ENCODE data around the gene PBX1.

Gene PBX1

DNA sequence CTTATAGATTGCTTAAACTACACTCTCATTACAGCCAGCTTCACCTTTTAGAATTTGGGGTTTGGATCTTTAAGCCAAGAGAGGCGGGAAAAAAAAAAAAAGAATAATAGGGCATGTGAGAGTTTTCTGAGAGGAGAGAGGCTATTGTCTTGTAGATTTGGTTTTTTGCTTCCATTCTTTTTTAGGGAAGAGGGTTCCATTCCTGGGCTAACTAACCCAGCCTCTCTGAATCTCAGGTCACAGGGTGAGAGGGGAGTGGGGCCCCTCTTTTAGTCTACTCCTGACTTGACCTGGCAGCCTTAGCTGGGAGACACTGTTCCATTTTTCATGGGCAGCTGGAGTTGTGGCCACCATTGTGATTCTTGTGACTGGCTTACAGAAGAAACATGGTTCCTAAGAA is 24.2 kb downstream of the PBX1 start:
- TF ChIP-seq, protein P1, sequence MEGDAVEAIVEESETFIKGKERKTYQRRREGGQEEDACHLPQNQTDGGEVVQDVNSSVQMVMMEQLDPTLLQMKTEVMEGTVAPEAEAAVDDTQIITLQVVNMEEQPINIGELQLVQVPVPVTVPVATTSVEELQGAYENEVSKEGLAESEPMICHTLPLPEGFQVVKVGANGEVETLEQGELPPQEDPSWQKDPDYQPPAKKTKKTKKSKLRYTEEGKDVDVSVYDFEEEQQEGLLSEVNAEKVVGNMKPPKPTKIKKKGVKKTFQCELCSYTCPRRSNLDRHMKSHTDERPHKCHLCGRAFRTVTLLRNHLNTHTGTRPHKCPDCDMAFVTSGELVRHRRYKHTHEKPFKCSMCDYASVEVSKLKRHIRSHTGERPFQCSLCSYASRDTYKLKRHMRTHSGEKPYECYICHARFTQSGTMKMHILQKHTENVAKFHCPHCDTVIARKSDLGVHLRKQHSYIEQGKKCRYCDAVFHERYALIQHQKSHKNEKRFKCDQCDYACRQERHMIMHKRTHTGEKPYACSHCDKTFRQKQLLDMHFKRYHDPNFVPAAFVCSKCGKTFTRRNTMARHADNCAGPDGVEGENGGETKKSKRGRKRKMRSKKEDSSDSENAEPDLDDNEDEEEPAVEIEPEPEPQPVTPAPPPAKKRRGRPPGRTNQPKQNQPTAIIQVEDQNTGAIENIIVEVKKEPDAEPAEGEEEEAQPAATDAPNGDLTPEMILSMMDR (IDR thresholded peaks at IDR 0.05; ENCODE audit: low read depth, low read length, missing control alignments): no peak
- no peak for DNase-seq (ENCODE audit: low read depth)
- H3K4me3 ChIP-seq (ENCODE audit: low read depth, low read length): no peak overlapping the region

DNA sequence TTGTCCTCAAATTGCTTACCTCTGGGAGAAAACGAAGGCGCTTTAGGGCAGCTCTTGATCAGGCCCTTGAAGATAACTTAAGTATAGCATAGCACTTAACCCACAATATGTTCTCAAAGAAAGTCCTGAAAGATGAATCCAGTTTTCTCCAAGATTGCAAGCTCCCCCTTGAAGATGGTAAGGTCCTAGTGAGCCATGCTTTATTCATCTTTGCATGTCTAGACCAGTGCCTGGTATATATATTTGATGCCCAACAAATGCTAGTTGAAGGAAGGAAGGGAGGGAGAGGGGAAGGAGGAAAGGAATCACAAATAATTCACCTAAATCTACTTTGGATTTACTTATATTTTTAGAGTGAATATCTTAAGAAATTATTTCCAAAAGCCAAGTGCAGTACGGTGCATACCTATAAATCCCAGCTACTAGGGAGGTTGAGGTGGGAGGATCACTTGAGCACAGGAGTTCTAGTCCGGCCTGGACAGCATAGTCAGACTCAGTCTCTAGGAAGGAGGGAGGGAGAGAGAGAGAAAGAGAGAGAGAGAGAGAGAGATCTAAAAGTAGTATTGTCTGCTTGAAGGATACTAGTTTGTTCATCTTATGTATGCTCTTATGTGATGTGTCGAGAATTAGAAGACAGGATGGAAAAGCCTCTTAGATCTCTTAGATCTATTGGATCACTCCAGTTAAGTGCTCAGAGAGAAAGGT is 25.0 kb downstream of the PBX1 start:
- no peak overlapping the region for H3K4me3 ChIP-seq (ENCODE audit: low read depth, low read length)
- TF ChIP-seq, protein P1 (IDR thresholded peaks at IDR 0.05; ENCODE audit: low read depth, low read length, missing control alignments): no peak
- no peak for DNase-seq (ENCODE audit: low read depth)

DNA sequence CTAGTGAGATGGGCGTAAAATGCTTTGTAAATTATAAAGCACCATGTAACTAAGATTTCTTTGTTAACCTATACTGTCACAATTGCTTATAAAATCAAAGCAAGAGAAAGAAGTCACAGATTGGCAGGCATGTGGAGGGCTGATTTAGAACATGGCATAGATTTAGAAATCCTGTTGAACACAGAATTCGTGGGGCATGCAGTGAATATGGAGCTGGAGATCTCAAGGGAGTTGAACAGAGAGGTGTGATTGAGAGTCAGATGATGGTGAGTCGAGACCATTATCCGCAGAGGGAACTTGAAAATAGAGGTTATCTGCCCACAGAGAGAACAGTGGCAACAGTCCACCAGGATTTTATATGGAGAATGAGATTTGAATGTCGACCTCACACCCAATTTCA is 27.6 kb downstream of the PBX1 start:
- no peak for DNase-seq (ENCODE audit: low read depth)
- H3K4me3 ChIP-seq (ENCODE audit: low read depth, low read length): no peak overlapping the region
- TF ChIP-seq, protein P1 (IDR thresholded peaks at IDR 0.05; ENCODE audit: low read depth, low read length, missing control alignments): no peak

DNA sequence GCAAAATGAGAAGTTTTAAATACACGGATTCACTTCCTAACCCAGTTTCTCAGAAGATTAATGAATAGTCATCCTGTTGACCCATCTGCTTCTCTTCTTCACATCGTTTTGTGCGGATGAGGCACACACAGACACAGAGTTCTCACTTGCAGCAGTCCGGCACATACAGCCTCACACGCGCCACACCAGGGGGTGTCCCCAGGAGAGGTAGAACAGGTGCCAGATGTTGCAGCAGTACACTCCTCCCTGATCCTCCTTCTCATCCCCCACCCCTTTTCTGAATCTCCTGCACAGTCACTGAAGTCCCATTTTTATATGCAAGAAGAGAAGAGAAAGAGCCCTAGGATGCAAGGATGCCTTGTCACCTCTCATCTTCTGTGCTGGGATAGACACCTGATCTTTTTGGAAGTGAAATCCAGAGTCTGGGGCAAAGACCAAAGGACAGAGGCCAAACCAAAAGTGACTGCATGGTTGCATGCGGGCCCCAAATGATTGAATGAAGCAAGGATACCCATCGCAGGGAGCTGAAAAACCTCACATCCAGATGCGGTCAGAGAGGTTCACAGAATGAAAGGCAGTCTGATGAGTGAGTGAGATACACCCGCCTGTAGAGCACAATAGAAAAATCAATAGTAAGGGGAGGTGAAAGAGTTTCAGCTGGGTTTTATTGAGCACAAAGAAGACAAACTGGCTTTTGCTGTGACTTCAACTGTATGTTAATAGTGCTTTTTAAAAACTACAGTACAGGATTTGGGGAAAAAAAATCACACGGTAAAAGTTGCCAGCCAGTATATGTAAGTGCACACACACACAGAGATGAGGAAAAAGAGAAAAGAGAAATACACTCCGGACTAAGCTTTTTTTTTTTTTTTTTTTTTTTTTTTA is 28.9 kb downstream of the PBX1 start:
- TF ChIP-seq, protein P1 (IDR thresholded peaks at IDR 0.05; ENCODE audit: low read depth, low read length, missing control alignments): no peak
- no peak for DNase-seq (ENCODE audit: low read depth)
- no peak overlapping the region for H3K4me3 ChIP-seq (ENCODE audit: low read depth, low read length)

DNA sequence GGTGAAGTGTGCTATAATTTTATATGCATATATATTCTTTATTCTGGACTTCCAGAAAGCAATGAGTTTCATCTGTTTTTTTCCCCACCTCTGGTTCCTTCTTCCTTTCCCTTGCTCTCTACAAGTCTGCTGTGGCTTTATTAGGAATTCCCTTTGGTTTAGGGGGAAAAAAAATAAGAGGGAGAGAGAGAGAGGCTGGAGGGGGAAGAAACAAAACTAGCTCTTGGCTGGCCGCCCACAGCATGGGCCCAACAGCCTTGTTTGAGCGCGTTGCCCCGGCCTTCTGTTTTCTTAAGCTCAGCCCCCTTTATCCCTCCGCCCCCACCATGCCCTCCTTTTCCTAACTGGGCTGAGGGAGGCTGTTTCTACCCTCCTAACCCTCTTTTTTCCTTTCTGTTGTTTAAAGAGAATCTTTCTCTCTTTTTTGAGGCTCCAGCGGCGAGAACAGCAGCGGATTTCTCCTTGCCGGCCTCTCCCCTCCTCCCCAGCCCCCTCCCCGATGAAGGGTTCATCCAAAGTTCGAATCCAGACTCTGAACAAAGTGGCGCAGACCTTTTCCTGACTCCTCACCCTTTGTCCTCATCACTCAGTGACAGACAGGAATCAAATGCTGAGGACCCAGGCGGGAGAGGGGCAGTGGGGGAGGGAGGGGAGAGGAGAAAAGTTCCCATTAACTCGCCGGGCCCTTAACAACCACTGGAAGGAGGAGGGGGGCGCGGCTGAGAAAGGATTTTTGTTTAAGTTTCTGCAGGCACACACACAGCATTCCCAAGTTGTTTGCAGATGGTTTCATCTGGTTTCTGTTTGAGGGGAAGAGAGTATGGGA is 29.7 kb downstream of the PBX1 start:
- TF ChIP-seq, protein P1 (IDR thresholded peaks at IDR 0.05; ENCODE audit: low read depth, low read length, missing control alignments): no peak
- DNase-seq (ENCODE audit: low read depth): no peak
- H3K4me3 ChIP-seq (ENCODE audit: low read depth, low read length): no peak overlapping the region

DNA sequence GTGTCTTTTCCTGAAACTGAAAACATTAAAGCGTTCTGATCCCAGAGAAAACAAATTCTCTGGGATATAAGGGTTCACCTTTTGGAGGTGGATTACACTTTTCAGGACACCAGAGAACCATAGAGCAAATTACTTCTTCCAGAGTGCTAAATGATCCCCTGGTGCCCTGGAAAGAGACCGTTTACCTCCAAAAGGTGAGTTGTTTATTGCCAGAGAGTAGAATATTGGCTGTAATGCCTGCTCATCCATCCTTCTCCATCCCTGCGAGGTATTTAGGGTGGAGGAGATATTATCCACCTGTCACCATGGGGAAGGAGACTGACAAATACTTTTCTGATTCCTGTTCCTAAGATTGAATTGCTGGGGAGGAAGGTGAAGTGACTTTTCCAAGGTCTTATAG is 30.4 kb downstream of the PBX1 start:
- no peak for DNase-seq (ENCODE audit: low read depth)
- TF ChIP-seq, protein P1 (IDR thresholded peaks at IDR 0.05; ENCODE audit: low read depth, low read length, missing control alignments): no peak
- no peak overlapping the region for H3K4me3 ChIP-seq (ENCODE audit: low read depth, low read length)
